Measurements from ENCODE around the gene MLANA.

Gene MLANA

DNA sequence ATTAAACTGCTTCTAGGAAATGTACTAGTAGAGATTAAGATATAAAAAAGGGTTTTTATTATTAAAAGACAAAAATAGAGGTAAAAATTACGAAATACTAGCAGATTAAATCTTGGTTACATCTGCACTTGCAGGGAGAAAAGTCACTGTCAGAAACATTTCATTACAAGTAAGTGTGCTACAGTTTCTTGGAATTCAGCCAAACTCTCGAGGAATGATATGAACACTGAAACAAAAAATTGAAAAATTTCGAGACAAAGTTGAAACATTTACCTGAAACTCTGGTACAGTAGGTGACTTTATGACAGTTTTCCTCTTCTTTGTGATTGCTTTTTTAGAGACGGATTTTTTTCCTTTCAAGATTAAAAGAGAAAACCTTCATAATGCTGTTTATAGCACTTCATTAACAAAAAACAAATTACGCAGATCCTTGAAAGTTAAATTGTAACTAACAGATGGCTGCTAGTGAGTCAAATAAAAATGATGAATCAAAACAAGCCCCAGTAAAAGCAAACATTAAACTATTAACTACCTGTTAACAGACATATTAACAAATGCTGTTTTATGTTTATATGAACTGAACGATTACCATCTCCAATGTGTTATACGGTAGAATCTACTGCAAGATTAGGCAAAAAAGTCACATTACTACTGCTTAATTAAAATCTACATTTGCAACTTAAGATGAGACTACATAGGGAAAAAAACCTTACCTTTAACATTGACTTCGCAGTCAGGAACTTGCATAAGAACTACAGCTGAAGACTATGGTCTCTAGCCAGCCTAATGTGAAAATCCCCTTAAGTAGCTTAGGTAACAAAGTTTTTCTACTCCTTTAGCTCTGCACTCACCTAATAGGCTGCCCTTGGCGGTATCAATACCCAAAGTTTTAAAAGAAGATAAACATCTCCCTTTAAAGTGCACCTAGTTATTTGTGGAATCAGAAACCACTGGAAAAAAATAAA, 63.3 kb downstream of the MLANA start (continued):
- TF ChIP-seq ZNF362 (tag by site-specific recombination; IDR thresholded peaks at IDR 0.05), result no peak

DNA sequence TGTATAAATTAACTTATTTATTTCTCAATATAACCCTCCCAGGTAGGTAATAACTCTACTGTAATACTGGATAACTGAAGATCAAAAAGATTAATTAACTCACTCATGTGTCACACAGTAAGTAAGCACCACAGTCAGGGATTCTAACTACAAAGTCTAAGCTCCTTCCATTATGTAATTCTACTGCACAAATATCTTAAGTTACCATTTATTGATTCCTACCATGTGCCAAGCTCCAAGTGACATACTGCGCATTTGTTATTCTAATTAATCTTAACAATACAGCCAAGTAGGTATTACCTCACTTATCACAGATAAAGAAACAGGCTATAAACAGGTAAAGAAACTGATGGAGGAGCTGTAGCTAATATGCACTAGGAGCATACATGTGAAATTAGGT, 66.5 kb downstream of the MLANA start:
- Histone ChIP-seq H3K9me3 (ENCODE audit: control insufficient read depth, insufficient read depth, low read depth, low read length) (no peaks in the 10 kb centered on the region), H3K4me1 (ENCODE audit: control insufficient read depth, insufficient read depth, low read length) (peaks cover 3% of the 10 kb centered on the region; the same call in 1 of the 2 replicates), H3K27ac (ENCODE audit: extremely low read depth, low read depth, low read length) (no peak overlapping the region), H3K4me3 (ENCODE audit: low read depth, low read length) (no peak overlapping the region), H3K36me3 (ENCODE audit: control insufficient read depth in 2 of 2, insufficient read depth in 1 of 2, low read length in 2 of 2) (no peaks in the 10 kb centered on the region)
- ChIA-PET CTCF (interaction anchor here (0.9 kb wide), 1 partner anchor 12 kb away, joined by 3 read pairs; no protein-coding TSS in a partner anchor), POLR2A (no interaction called here)
- no peak for TF ChIP-seq SCRT1 (tag by site-specific recombination; IDR thresholded peaks at IDR 0.05; ENCODE audit: borderline replicate concordance)
- TF ChIP-seq FEZF1 (tag by site-specific recombination; IDR thresholded peaks at IDR 0.05), result peak; percentile 38; the same call in 1 of the 2 replicates
- TF ChIP-seq PRDM6 (tag by site-specific recombination; IDR thresholded peaks at IDR 0.05), result peak; percentile 47; the same call in 1 of the 2 replicates
- 0 out of 2 replicates have a peak, but pooled peaks have one; percentile 27 for TF ChIP-seq TCF7L2 (IDR thresholded peaks at IDR 0.05; ENCODE audit: borderline replicate concordance, low read depth, low read length)

DNA sequence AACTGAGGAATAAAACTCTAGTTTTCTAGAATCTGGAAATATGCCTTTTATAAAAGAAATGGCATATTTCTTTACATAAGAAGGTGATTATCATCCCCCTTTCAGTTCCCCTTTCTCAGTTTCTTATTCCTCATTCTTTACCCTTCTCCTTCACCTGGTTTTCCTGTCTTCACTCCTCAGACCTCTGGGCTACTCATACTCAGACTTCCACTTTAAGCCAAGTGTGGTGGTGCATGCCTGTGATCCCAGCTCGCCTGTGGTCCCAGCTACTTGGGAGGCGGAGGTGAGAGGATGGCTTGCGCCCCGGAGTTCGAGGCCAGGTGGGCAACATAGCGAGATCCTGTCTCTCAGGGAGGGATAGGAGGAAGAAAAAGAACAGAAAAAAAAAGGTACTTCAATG, 67.6 kb downstream of the MLANA start:
- Histone ChIP-seq H3K36me3 (ENCODE audit: control insufficient read depth in 2 of 2, insufficient read depth in 1 of 2, low read length in 2 of 2) (no peaks in the 10 kb centered on the region), H3K27ac (ENCODE audit: extremely low read depth, low read depth, low read length) (no peak overlapping the region), H3K9me3 (ENCODE audit: control insufficient read depth, insufficient read depth, low read depth, low read length) (no peaks in the 10 kb centered on the region), H3K4me1 (ENCODE audit: control insufficient read depth, insufficient read depth, low read length) (peaks cover 3% of the 10 kb centered on the region; the same call in 1 of the 2 replicates), H3K4me3 (ENCODE audit: low read depth, low read length) (no peak overlapping the region)
- TF ChIP-seq ZNF792 (tag by site-specific recombination; IDR thresholded peaks at IDR 0.05) (no peak), YY1 (tag by site-specific recombination; IDR thresholded peaks at IDR 0.05) (no peak), ZNF510 (tag by site-specific recombination; IDR thresholded peaks at IDR 0.05; ENCODE audit: insufficient replicate concordance) (no peak), KLF7 (tag by site-specific recombination; IDR thresholded peaks at IDR 0.05; ENCODE audit: borderline replicate concordance) (no peak)
- POLR2A ChIA-PET, result no interaction called here
- CTCF ChIA-PET, result interaction anchor here (1.7 kb wide), 1 partner anchor 73 kb away, joined by 6 read pairs; no protein-coding TSS in a partner anchor

Measured in HEK293 (cell line).